HG02870 (cell line): ENCODE measurements around the gene EMILIN1.

Experiments
- ATAC-seq: cut with Tn5 transposase; IDR thresholded peaks from one replicate; pipeline ENCODE4 v1.9.1; 2021; ENCODE audit warnings: mild to moderate bottlenecking, moderate library complexity; ENCODE audit not compliant: unreplicated experiment

The EMILIN1 gene

DNA sequence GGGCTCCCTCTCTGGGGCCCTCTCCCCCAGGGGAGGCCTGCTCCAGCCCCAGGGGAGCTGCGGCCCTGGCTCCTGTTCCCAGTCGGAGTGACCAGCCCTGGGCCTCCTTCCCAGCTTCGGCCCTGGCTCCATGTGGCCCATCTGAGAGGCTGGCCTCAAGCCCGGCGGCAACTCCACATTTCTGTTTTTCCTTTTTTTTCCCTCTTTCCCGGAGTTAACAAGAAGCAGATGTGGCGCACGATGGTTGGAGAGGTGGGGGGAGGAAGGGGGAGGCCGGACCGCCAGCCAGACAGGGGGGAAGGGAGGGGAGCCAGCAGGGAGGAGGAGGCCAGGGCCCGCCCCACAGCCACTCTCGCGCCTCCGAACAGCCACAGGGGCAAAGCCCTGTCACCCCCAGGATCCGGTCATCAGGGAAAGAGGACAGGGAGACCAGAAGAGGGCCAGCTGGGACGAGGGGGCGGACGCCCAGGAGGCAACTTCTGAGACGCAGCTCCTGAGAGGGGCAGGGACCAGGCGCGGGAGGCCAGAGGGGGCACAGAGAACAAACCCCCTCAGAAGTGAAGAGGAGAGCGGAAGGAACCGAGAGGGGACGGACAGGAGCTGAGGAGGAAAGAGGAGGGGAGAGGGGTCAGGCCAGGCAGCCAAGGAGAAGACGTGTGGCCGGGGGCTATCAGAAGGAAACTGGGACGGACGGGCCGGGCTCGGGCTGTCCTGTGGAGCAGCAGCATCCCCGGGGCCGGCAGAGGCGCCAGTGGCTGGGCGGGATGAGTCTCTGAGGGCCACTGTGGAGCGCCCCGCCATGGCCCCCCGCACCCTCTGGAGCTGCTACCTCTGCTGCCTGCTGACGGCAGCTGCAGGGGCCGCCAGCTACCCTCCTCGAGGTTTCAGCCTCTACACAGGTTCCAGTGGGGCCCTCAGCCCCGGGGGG, at the start of gene EMILIN1:
EMILIN1 (plus strand) TSS at position 349 of the 928 bp plus-strand sequence; CDS start at position 800, 451 bp downstream.
- ATAC-seq: no peak

DNA sequence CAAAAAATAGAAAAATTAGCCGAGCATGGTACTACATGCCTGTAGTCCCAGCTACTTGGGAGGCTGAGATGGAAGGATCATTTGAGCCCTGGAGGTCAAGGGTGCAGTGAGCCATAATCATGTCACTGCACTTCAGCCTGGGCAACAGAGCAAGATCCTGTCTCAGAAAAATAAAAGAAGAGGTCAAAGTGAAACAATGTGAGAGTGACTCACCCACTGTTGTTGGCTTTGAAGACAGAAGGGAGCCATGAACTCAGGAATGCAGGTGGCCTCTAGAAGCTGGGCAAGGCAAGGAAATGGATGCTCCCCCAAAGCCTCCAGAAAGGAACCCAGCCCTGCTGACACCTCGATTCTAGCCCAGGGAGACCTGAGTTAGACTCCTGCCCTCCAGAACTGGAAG, 49.4 kb upstream of the EMILIN1 start:
- ATAC-seq: no peak

DNA sequence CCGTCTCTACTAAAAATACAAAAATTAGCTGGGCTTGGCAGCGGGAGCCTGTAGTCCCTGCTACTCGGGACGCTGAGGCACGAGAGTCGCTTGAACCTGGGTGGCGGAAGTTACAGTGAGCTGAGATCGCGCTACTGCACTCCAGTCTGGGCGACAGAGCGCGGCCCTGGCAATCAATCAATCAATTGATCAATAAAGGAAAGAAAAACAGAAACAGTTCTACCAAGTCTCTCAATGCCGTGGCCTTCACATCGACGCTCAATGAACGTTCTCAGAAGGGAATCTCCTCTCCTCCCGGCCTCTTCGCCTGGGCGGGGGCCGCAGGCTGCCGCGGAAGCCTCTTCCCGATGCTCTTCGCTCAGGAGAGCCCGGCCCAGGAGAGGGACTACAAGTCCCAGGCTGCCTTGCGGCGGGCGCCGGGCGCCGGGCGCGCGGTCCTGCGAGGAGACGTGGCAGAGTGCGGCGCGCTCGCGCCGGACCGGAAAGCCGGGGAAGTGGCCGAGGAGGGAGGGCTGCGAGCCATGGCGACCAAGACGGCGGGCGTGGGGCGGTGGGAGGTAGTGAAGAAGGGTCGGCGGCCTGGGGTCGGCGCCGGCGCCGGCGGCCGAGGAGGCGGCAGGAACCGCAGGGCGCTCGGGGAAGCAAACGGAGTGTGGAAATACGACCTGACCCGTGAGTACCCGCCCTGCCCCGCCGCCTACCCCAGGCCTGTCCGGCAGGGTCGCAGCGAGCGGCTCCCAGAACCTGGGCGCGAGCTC, 45.7 kb upstream of the EMILIN1 start, which contains the start of gene TMEM214:
TMEM214 (plus strand) TSS at position 471 of the 758 bp plus-strand sequence; CDS start at position 522, 51 bp downstream.
- ATAC-seq: peak; percentile 81

GRCh38 chr2:27033253-27033852, 45.1 kb upstream of the EMILIN1 start:
- no peak for ATAC-seq

DNA sequence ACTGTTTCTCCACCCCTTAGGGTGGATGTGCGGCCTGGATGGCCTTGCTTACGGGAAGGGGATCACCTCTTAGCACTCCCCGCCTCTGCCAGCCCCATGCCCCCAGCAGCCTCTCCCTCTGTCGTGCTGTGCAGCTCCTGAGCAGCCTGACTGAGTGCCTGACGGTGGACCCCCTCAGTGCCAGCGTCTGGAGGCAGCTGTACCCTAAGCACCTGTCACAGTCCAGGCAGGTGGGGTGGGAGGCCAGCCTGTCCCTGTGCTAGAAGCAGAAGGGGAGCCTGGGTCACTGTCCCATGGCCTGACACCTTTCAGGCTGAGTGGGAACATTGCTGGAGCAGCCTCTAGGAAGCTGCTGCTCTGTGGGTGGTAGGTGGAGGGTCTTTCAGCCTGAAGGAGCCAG, 40.4 kb upstream of the EMILIN1 start:
- no peak for ATAC-seq

DNA sequence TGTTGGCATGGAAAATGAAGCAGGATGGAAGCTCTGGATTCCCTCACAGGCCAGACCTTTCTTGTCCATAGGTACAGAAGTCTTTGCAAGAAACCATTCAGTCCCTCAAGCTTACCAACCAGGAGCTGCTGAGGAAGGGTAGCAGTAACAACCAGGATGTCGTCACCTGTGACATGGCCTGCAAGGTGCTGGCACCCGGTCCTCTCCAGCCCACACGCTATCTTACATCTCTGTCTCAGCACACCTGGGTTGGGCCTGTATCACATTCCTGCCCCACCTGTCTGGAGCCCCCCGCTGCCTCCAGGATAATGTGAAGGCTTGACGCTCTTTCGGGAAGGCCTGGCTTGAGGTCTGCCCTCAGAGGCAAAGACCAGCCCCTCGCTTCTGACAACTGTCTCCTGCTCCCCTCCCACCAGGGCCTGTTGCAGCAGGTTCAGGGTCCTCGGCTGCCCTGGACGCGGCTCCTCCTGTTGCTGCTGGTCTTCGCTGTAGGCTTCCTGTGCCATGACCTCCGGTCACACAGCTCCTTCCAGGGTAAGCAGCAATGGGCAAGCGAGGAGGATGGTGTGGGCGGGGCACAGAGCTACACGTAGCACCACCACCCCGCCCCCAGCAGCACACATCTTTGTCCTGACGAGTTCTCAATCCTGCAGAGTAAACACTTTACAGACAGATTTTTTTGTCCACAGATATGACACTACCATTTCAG, 39.6 kb upstream of the EMILIN1 start:
- ATAC-seq: no peak

- ATAC-seq: no peak
These were observed 39.0 kb upstream of the EMILIN1 start for GRCh38 chr2:27039426-27039825.

DNA sequence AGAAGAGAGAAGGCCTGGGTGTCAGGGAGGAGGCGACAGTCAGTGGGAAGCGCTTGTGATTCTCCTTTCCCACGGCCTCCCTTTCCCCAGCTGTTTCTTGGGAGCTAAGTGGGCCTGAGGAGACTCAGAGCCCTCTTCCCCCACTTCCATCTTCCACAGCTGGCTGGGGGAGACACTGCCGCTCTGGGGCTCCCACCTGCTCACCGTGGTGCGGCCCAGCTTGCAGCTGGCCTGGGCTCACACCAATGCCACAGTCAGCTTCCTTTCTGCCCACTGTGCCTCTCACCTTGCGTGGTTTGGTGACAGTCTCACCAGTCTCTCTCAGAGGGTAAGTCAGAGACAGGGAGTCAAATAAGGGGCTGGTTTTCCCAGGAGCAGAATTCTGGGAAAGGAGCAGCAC, 38.5 kb upstream of the EMILIN1 start:
- no peak for ATAC-seq

GRCh38 chr2:27040282-27040681, 38.1 kb upstream of the EMILIN1 start:
- no peak for ATAC-seq

GRCh38 chr2:27041752-27042151, 36.7 kb upstream of the EMILIN1 start:
- peak; percentile 27 for ATAC-seq

- peak; percentile 56 for ATAC-seq
These were observed 36.2 kb upstream of the EMILIN1 start for GRCh38 chr2:27042159-27042661.

- no peak for ATAC-seq
These were observed 35.3 kb upstream of the EMILIN1 start for GRCh38 chr2:27042985-27043634.

GRCh38 chr2:27049422-27050280, 28.8 kb upstream of the EMILIN1 start:
- ATAC-seq: peak; percentile 19

- peak; percentile 55 for ATAC-seq
These were observed 28.0 kb upstream of the EMILIN1 start for GRCh38 chr2:27050281-27050995.

- peak; percentile 58 for ATAC-seq
These were observed 27.2 kb upstream of the EMILIN1 start, which contains the start of gene AGBL5 for GRCh38 chr2:27050996-27051901. Gene AGBL5, plus strand, starts transcription at chr2:27051668. Its CDS starts 1,291 bp downstream, at chr2:27052959.

DNA sequence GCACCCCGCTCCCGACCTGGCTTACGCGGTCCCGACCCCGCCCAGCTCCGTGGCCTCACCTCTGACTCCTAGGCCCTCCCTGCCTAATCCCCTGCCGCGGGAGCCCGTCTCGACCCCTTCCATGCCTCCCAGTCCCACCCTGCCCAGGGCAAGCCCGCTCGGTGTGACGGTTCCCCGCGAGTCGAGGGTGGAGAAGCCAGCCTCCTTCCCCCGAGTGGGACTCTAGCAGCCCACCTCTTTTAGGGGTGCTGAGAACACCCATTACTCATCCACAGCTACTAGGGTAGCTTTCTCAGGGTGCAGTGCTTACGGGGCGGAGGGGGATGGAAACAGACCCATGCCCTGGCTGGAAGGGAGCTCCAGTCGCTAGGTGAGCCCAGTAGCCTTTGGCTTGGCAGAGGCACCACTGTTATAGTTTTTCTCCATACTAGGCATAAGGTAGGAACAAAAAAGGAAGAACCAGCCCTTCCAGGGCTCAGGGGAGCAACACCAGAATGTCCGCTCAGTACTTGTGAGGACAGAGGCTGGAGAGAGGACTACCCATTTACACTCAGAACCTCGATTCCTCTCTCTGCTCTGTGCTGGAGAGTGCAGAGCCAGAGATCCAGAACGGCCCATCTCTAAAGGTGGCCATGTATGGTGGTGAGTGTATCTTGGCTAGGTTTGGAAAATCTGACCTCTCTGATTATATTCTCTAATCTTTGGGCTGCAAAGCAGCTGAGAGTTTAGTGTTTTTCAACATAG, 26.3 kb upstream of the EMILIN1 start:
- no peak for ATAC-seq

DNA sequence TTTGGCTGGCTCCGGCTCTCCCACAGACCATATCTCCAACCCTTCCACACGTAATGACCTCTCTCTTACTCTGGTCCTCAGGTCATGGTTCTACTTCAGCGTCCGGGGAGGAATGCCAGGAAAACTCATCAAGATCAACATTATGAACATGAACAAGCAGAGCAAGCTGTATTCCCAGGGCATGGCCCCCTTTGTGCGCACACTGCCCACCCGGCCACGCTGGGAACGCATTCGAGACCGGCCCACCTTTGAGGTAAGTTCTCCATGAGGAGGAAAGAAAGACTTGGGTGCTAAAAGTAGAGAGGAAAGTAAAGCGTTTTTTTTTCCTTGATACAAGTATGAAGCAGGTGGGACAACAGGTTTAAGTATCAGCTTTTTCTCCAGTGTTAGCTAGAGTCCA, 25.1 kb upstream of the EMILIN1 start:
- ATAC-seq: no peak
